ENCODE results near the gene AMACR.
A peak's percentile ranks its signal among the peaks of the same experiment; 100 is the strongest.

The AMACR gene

DNA sequence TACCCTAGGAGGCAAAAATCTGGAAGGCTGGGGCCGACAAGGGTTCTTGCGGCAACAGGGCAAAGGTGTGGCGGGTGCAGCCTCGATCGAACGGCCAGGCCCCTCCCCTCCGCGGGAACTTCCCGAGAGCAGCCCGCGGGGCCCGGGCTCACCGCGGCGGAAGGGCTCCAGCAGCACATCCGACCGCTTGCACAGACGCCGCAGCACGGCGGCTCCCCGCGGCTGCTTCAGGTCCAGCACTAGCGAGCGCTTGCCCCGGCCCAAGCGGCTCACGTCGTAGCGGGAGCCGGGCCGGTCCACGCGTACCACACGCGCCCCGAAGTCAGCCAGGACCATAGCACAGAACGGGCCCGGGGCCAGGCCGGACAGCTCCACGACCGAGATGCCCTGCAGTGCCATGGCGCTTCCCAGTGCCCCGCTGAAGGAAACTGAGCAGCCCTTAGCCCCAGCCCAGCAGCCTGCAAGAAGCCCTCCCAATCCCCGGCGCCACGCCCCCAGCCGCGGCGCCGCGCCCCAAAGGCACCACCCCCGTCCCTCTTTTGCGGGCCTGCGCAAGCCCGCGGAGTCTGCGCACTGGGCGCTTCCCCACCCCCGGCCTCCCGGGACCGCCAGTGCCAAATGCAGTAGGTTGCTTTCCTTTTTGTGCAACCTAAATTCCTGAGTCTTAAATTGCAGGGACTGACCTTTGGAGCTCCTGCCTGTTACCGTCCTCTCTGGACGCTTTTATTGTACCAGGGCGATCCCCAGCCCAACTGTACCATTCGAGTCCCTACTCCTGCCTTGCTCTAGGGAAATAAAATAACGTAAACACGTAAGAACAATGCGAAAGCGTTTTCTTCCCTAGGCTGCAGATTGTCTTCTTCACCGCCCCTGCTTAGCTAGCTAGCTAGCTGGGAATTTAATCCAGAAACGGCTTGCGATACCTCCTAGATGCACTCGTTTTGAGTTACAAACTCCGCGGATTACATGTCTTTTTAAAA lies at the start of gene AMACR:
Gene AMACR (minus strand): TSS at position 430 of the 980 bp plus-strand sequence. CDS start 31 bp downstream, at position 399.
- peak; percentile 92 for ATAC-seq
- DNase-seq (ENCODE audit: low spot score in 2 of 2): peak; percentile 72 to 96
- Mint-ChIP-seq H3K4me1 (peaks cover 39% of the 10 kb centered on the region), H3K27ac (peak within 1 kb of the TSS; percentile 63), H3K9me3 (no peaks in the 10 kb centered on the region), H3K36me3 (peaks cover 11% of the 10 kb centered on the region), H3K4me3 (peak within 1 kb of the TSS; percentile 77)

DNA sequence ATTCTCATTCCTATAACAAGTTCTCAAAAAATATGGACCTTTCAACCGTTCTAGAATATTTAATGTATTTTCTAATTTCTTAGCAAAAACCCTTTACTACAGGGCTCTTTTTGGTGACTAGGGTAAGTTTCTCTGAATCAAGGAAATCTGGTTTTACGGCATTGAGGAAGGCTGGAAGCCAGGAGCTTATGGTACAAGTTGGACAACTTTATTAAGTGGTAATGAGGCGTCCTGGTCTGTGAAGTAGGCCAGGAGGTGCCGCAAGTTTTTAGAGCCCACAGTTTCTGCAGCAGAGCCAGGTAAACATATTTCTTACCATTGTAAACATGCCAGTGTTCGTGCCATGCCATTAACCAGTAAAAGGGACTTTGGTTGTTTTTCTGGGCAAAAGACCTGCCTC lies 49.7 kb upstream of the AMACR start:
- no peaks in the 10 kb centered on the region for H3K9me3 Mint-ChIP-seq
- no peak for DNase-seq (ENCODE audit: low spot score in 2 of 2)
- H3K36me3 Mint-ChIP-seq: no peaks in the 10 kb centered on the region
- H3K4me3 Mint-ChIP-seq: no peak overlapping the region
- no peaks in the 10 kb centered on the region for H3K4me1 Mint-ChIP-seq
- ATAC-seq: no peak
- no peak overlapping the region for H3K27ac Mint-ChIP-seq

DNA sequence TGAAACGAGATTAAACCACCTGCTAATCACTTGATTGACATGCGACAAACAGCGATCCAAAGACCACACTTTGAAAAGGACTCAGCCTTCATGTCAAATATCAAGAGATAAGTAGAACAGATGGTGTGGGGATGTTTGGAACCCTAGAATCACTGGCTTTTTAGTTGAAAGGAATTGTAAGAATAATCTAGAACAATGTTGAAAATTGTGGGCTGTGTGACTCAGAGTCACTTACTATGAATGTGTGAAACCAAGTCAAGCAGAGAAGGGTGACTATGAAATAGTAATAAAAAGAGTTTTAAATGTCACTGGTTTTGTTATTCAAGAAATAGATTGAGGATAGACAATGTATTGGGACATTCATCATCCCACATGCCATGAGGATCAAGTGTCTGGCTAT lies 49.3 kb upstream of the AMACR start:
- Mint-ChIP-seq H3K9me3 (no peaks in the 10 kb centered on the region), H3K4me3 (no peak overlapping the region), H3K36me3 (no peaks in the 10 kb centered on the region), H3K27ac (no peak overlapping the region), H3K4me1 (no peaks in the 10 kb centered on the region)
- ATAC-seq: peak; percentile 91
- DNase-seq (ENCODE audit: low spot score in 2 of 2): no peak

DNA sequence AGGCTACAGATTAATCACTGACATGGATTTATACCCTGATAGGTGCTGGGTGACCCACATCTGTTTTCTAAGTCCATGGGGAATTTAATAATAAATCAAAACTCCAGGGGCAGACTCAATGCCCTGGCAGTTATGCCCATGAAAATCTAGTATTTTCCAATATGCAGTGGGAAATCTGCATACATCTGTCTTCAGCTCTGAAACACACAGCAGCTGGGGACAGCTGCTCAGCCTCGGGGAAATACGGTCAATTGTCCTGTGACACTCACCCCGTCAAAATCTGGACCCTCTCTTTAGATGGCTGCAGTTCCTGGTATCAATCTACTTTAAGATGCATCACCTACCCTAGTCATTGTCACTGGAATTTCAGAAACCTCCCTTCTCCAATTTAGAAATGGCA lies 47.8 kb upstream of the AMACR start:
- ATAC-seq (no peak), DNase-seq (ENCODE audit: low spot score in 2 of 2) (no peak)
- H3K36me3 Mint-ChIP-seq: no peaks in the 10 kb centered on the region
- no peaks in the 10 kb centered on the region for H3K9me3 Mint-ChIP-seq
- H3K27ac Mint-ChIP-seq: no peak overlapping the region
- no peaks in the 10 kb centered on the region for H3K4me1 Mint-ChIP-seq
- H3K4me3 Mint-ChIP-seq: no peak overlapping the region

DNA sequence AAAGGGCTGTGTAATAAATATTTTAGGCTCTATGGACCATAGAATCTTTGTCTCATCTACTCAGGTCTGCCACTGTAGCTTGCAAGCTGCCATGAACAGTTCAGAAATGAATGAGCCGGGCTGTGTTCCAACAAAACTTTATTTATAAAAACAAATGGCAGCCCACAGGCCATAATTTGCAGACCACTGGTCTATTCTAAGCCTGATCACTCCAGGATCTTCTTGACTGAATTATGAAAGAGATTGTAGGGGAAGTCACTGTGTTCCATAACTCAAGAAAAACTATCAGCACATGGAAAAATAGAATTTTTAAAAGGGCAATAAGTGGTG lies 46.5 kb upstream of the AMACR start:
- no peak overlapping the region for H3K4me3 Mint-ChIP-seq
- no peaks in the 10 kb centered on the region for H3K36me3 Mint-ChIP-seq
- no peaks in the 10 kb centered on the region for H3K4me1 Mint-ChIP-seq
- no peak for ATAC-seq
- DNase-seq (ENCODE audit: low spot score in 2 of 2): no peak
- no peak overlapping the region for H3K27ac Mint-ChIP-seq
- H3K9me3 Mint-ChIP-seq: no peaks in the 10 kb centered on the region

DNA sequence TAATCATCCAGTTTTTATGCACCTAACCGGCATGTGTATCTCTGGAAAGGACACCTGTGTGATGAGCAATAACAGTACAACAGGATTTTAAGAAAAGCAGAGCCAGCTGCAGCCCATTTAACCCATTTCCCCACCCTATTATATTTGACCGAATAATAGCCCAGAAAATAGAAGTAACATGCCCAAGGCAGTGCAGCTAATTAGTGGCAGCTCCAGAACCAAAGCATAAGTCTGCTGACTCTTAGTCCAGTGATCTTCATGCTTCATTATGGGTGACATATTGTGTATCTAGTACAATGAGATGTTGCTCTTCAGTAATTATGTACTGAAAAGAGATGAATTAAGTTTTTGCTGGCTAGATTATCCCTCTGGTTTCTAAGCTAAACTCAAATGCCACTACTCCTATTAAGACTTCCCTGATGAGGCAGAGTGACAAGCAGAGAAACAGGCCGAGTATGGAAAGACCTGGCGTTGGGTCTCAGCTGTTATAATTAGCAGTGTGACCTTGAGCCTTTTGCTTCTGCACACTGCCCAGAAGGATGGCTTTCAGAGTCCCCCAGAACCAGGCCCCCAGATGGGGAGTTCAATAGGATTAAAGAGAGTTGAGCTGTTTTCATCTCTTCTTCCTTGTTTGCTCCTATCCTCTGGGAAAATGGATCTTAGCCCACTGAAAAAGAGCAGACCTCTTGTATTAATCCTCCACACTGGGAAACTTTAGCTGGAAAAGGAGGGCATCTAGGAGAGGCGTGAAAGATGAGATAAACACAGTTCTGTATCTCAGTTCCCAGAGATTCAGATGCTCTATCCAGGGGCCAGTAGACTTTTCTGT lies 45.9 kb upstream of the AMACR start:
- H3K4me1 Mint-ChIP-seq: no peaks in the 10 kb centered on the region
- H3K4me3 Mint-ChIP-seq: no peak overlapping the region
- DNase-seq (ENCODE audit: low spot score in 2 of 2) (no peak), ATAC-seq (no peak)
- H3K9me3 Mint-ChIP-seq: no peaks in the 10 kb centered on the region
- no peaks in the 10 kb centered on the region for H3K36me3 Mint-ChIP-seq
- H3K27ac Mint-ChIP-seq: no peak overlapping the region

DNA sequence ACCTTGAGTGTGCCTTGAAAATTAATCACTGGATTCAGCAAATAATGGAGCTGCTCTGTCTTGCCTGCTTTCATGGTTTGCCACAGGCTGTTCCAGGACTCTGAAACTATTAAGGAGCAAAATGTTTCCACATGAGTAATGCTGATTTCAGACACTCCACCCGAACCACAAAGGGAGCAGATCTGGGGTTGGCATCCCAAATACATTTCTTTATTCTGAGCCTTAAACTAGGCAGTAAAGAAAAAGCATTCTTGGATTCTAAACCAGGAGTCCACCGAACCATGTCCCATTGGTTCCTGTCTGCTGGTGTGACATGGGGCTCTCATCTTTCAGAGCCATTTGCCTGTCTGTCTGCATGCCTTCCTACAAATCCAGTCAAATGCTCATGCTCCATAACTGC lies 45.3 kb upstream of the AMACR start:
- no peak for DNase-seq (ENCODE audit: low spot score in 2 of 2)
- Mint-ChIP-seq H3K4me1 (no peaks in the 10 kb centered on the region), H3K27ac (no peak overlapping the region), H3K4me3 (no peak overlapping the region), H3K36me3 (no peaks in the 10 kb centered on the region), H3K9me3 (no peaks in the 10 kb centered on the region)
- ATAC-seq: no peak

DNA sequence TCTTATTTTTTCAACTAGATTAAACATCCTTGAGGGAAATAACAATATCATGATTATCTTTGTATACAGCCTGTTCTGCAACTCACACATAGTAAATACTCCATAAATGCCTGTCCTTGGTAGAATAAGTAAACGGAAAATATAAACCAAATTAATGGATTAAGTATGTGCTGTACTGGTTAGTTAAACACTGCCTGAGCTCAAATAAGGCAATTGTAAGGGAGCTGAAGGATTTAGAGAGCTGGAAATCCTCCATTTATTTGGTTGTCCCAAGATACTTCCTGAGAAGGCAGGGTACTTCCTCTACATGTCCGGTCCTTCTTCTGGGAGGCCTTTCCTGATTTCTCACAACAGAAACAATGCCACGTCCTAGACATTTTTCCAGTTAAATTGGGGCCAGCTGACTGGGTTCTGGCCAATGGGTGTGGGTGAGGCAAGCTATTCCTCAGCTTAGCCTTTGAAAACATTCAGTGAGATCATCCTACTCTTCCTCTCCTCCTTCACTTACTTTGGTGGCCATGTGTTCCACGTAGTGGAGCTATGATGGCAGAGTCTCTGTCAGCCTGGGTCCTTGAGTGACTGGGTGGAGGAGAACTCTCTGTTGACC lies 43.6 kb upstream of the AMACR start:
- Mint-ChIP-seq H3K27ac (no peak overlapping the region), H3K36me3 (no peaks in the 10 kb centered on the region), H3K4me1 (peaks cover 7% of the 10 kb centered on the region), H3K9me3 (no peaks in the 10 kb centered on the region), H3K4me3 (no peak overlapping the region)
- no peak for DNase-seq (ENCODE audit: low spot score in 2 of 2)
- no peak for ATAC-seq

DNA sequence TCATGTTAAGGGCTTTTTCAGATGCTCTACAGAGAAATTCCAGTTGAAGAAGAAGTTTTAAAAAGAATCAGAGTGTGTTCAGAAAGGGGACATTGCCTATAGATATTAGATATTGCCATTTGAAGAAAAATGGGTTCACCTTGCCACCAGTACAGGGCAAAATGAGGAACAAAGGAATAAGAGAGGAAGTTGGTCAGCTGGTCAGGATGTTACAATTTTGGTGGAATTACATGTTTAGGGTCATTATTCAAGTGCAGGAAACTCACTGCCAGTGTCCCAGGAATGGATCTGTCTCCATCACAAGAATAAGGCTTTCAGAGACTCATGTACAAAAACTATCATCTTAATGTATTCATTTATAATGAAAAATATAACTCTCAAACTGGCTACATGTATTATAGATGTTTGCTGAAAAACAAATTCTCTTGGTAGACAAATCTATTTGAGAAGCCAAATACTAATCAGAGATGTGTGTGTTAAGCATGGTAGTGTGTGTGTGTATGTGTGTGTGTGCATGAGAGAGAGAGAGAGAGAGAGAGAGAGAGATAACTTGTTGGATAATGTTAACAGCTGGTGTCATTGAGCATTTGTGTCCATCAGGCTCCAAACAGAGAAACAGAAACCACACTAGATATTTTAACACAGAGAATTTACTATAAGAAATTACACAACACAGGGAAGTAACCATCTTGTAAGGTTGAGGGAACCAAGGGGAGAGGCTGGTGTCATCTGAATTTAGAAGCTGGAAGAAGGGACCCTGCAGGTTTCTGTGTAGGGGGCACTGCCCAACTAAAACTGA lies 40.1 kb upstream of the AMACR start:
- no peak overlapping the region for H3K27ac Mint-ChIP-seq
- peaks cover 39% of the 10 kb centered on the region for H3K4me1 Mint-ChIP-seq
- H3K9me3 Mint-ChIP-seq: no peaks in the 10 kb centered on the region
- ATAC-seq (no peak), DNase-seq (ENCODE audit: low spot score in 2 of 2) (no peak)
- no peaks in the 10 kb centered on the region for H3K36me3 Mint-ChIP-seq
- no peak overlapping the region for H3K4me3 Mint-ChIP-seq

DNA sequence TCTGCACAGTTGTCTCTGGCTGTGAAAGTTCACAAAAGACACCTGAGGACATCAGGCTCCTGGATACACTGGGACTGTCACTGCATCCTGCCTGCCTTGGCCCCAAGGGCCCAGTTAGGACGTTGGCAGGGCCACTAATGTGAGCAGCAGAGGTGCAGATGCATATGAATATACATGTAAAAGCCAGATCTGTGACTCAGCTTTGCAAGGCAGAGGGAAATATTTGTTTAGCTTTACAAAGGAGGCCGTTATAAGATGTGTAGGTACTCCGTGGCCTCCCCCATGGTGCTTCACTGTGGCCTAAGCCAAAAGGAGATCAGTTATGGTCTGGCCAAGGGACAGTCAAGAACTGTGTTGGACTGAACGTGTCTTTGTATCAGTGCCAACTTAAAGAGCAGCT lies 39.3 kb upstream of the AMACR start:
- H3K4me3 Mint-ChIP-seq: no peak overlapping the region
- no peak for ATAC-seq

DNA sequence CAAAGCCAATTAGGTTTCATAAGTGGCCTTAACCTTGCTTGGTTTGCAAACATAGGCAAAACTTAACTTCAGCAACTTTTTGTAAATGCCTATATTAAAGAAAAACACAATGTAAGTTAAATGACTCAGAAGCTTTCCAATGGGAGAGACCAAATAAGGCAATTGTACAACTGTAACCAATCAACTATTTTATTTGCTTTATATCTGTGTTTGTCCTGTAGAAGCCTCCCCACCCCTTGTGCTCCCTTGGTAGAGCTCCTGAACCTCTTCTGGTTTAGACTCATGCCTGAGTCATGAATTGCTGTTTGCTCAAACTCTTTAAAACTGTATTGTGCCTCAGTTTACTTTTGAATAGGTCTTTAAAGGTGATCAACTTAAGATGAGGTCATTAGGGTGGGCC lies 38.1 kb upstream of the AMACR start:
- Mint-ChIP-seq H3K27ac (no peak overlapping the region), H3K4me1 (peaks cover 46% of the 10 kb centered on the region), H3K36me3 (no peaks in the 10 kb centered on the region), H3K4me3 (no peak overlapping the region), H3K9me3 (no peaks in the 10 kb centered on the region)
- DNase-seq (ENCODE audit: low spot score in 2 of 2): no peak
- no peak for ATAC-seq

More for the DNA sequence above, 39.3 kb upstream of the AMACR start:
- Mint-ChIP-seq H3K9me3 (no peaks in the 10 kb centered on the region), H3K4me1 (peaks cover 46% of the 10 kb centered on the region), H3K27ac (no peak overlapping the region), H3K36me3 (no peaks in the 10 kb centered on the region)
- DNase-seq (ENCODE audit: low spot score in 2 of 2): no peak

DNA sequence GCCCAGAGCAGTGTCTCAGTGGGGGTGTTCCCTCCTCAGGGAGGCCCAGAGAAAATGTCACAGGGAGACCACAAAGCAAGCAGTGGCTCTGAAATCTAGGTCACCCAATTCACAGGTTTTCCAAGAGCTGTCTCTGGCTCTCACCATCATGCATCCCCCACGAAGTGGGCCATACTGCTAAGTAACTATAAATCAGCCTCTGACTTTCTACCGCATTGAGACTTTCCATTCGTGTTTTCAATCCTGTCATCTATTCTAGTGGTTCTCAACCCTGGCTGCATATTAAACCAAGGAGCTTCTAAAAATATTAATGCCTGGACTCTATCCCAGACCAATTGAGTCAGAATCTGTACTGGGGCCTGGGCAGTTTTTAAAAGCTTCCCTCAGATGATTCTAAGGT lies 37.2 kb upstream of the AMACR start:
- H3K36me3 Mint-ChIP-seq: no peaks in the 10 kb centered on the region
- peaks cover 46% of the 10 kb centered on the region for H3K4me1 Mint-ChIP-seq
- ATAC-seq (peak; percentile 92), DNase-seq (ENCODE audit: low spot score in 2 of 2) (no peak)
- peak overlapping the region; percentile 81 for H3K27ac Mint-ChIP-seq
- H3K4me3 Mint-ChIP-seq: peak overlapping the region; percentile 27
- H3K9me3 Mint-ChIP-seq: no peaks in the 10 kb centered on the region

DNA sequence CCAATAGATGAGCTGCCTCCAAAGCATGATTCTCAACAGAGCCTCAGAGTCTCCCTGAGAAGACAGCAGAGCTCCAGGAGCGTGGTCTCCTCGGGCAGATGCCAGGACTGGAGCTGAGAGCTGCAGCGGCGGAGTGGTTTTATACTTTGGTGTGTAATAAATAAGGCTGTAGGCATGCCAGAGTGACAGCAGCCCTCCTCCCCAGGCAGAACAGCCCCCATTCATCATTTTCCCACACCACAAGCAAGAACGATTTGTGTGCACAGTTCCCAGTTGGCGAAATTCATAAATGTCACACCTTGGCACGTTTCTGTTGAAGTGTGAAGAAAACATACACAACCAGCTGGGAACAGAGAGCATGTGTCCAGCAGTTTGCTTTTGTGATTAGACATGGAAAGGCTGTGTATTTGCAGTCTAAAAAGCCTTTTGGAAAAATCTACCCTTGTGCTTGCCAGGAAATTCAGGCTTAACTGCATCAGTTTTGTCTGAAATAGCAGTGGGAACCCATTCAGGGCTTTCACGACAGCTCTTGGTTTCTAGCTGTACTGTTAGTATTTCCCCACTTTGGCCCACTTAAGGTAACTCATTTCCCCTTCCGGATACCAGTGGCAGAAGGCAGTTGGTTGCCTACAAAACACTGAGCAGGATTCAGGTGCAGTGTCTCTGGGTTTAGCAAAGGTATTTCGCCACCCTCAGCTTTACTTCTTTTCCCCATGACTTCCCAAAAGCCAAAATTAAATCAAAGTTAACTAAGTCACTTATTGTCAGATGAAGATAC lies 35.4 kb upstream of the AMACR start, which contains the start of gene C1QTNF3:
Gene C1QTNF3 (minus strand): TSS at position 115 of the 778 bp plus-strand sequence. CDS start 88 bp downstream, at position 27.
- Mint-ChIP-seq H3K27ac (peak within 1 kb of the TSS; percentile 81), H3K36me3 (no peaks in the 10 kb centered on the region), H3K4me1 (peaks cover 46% of the 10 kb centered on the region), H3K9me3 (no peaks in the 10 kb centered on the region), H3K4me3 (peak within 1 kb of the TSS; percentile 27)
- DNase-seq (ENCODE audit: low spot score in 2 of 2) (no peak), ATAC-seq (peak; percentile 52)

DNA sequence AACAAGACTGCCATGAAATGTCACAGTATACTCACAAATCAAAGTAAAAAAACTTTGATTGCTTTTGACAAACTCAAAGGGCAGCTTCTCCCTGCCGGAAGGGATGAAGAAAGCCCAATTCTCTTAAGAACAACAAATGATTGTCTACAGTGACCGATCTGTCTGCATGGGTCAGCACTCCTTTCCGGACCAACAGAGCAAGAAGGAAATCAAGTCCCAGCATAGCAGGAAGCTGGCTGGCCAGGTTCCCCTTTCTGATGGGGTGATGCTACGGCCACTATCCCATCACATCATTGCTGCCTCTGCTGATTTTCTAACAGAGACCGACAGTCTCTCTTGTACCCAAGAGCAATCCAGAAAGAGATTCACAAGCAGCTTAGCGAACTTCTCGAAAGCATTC lies 34.5 kb upstream of the AMACR start:
- Mint-ChIP-seq H3K27ac (peak overlapping the region; percentile 81), H3K9me3 (no peaks in the 10 kb centered on the region), H3K4me3 (no peak overlapping the region), H3K36me3 (no peaks in the 10 kb centered on the region), H3K4me1 (peaks cover 39% of the 10 kb centered on the region)
- ATAC-seq (no peak), DNase-seq (ENCODE audit: low spot score in 2 of 2) (no peak)

Data from stimulated activated effector memory CD8-positive, alpha-beta T cell treated with anti-CD3 and anti-CD28 coated beads, Interleukin-12 subunit alpha, Interleukin-12 subunit beta, amount 100 ng/mL, for 72 hours (primary cell).